GM20000 (cell line): Measurements from ENCODE around the gene ATF5.
A peak's percentile ranks its signal among the peaks of the same experiment; 100 is the strongest.

Experiments
- DNase-seq: peaks from one replicate; pipeline ENCODE4 v3.0.0; 2012; ENCODE audit warnings: low spot score
- CTCF ChIP-seq: IDR thresholded peaks from 2 replicates; pipeline ENCODE4 v1.5.1; 2012; ENCODE audit warnings: mild to moderate bottlenecking, control low read depth; ENCODE audit errors: extremely low read depth, missing control alignments

The ATF5 gene

GRCh38 chr19:49929121-49929610 lies at the start of gene ATF5, which contains the start of gene NUP62:
ATF5 (plus strand) TSS chr19:49929205; CDS start chr19:49930851, 1,646 bp downstream.
NUP62 (minus strand) TSS chr19:49929504; CDS start chr19:49909807, 19,697 bp downstream.
- no peak for TF ChIP-seq CTCF
- peak; percentile 95 for DNase-seq

- TF ChIP-seq CTCF, result no peak
- DNase-seq, result no peak
These were observed 49.6 kb upstream of the ATF5 start for GRCh38 chr19:49879243-49879963.

- no peak for TF ChIP-seq CTCF
- no peak for DNase-seq
These were observed 48.7 kb upstream of the ATF5 start for GRCh38 chr19:49880162-49880869.

- TF ChIP-seq CTCF, result no peak
- no peak for DNase-seq
These were observed 47.8 kb upstream of the ATF5 start for GRCh38 chr19:49881186-49881585.

GRCh38 chr19:49881672-49882394 lies 47.2 kb upstream of the ATF5 start:
- no peak for DNase-seq
- TF ChIP-seq CTCF, result no peak

GRCh38 chr19:49882643-49883042 lies 46.4 kb upstream of the ATF5 start:
- no peak for TF ChIP-seq CTCF
- DNase-seq, result no peak

GRCh38 chr19:49883094-49883493 lies 45.9 kb upstream of the ATF5 start:
- DNase-seq, result no peak
- no peak for TF ChIP-seq CTCF
